Kasumi-1 (cell line): ENCODE data around the gene SFXN1.
A peak's percentile ranks its signal among the peaks of the same experiment; 100 is the strongest.

Experiments used
- DNase-seq, 2 experiments: peaks; one replicate each; lab custom pipeline; 2025; lab: John Stamatoyannopoulos, UW

Gene SFXN1

GRCh38 chr5:175466700-175467318 is 11.6 kb upstream of the SFXN1 start:
- DNase-seq = no peak

GRCh38 chr5:175467983-175468690 is 10.2 kb upstream of the SFXN1 start:
- no peak for DNase-seq

DNA sequence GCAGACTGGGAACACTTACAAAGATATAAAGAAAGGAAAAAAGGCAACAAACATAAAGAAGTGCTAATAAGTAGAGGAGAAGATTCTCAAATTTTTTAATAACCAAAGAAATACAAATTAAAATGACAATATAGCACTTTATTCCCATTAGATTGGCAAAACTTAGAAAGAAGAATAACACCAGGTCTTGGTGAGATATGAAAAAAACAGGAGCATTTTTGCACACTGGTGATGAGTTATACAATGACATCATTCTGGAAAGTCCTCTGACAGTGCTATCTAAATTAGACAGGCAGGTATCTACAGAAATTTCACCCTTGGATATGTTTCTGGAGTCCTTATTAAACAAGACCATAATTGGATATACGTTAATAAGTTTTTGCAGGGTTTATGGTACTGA is 9.5 kb upstream of the SFXN1 start:
- no peak for DNase-seq

DNA sequence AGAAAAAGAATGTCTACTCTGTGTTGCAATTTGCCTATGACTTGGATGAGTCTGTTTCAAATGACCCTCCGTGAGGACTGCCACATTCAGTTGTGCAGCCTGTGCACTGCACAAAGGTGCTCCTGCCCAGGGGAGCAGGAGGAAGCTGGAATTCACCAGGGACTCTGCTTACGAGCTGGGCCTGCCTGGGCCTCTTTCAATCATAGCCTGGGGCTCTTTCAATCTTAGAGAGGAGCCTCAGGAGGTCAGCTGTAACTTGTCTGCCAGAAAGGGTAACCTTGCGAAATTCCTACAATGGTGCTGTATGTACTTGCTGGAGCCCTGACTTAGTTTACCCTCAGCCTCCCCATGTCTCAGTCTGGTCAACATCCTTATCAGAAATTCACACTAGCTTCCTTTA is 8.4 kb upstream of the SFXN1 start:
- no peak for DNase-seq

GRCh38 chr5:175470781-175471180 is 7.6 kb upstream of the SFXN1 start:
- no peak for DNase-seq

DNA sequence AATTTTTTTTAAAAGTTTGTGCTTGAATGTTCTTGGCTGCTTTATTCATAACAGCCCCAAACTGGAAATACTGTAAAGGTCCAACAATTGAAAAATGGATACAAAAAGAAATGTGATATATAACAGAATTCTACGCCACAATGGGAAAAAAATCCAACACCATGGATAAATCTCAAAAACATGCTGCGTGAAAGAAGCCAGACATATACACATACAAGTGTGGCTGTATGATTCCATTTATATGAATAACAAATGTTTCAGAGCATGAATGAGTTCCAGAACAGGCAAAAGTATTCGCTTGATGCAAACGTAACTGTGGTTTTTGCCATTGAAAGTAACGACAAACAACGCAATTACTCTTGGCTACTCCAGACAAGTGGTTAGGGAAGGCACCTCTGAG is 7.2 kb upstream of the SFXN1 start:
- DNase-seq = no peak

- DNase-seq = no peak
These were observed 6.7 kb upstream of the SFXN1 start for GRCh38 chr5:175471628-175472027.

GRCh38 chr5:175472378-175472777 is 6.0 kb upstream of the SFXN1 start:
- no peak for DNase-seq

- DNase-seq = no peak
These were observed 3.1 kb upstream of the SFXN1 start for GRCh38 chr5:175475248-175475647.

DNA sequence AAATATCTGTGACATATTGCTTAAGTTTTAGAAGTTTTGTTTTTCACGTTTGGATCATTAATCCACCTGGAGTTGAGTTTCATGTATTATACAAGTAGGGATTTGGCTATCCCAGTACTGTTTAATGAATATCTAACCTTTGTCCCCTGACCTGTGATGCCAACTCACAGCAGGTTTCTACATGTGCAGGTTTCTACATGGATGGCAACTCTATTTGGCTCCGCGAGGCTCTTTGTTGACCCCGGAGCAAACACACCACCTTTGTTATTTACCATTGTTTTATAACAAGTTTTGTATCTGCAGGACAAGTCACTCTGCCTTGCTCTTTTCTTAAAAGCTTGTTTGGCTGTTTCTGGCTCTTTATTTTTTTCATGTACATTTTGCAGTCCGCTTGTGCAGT is 920 bp upstream of the SFXN1 start:
- DNase-seq = no peak

DNA sequence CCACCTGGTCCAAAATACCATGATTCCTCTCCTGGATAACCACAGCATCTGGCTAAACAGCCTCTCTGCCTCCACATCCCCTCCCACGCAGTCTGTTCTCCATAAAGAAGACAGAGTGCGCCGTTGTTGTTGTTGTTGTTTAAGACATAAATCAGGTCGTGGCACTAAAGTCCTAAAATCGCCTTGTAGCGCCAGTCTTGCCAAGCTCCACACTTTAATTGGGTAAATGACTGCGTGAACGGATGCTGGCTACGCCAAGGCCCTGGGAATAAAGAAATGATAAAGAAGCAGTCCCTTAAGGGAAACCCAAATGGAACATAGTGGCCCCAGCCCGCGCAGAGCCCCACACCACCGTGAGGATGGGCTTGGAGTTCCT is 364 bp upstream of the SFXN1 start:
- DNase-seq = no peak

DNA sequence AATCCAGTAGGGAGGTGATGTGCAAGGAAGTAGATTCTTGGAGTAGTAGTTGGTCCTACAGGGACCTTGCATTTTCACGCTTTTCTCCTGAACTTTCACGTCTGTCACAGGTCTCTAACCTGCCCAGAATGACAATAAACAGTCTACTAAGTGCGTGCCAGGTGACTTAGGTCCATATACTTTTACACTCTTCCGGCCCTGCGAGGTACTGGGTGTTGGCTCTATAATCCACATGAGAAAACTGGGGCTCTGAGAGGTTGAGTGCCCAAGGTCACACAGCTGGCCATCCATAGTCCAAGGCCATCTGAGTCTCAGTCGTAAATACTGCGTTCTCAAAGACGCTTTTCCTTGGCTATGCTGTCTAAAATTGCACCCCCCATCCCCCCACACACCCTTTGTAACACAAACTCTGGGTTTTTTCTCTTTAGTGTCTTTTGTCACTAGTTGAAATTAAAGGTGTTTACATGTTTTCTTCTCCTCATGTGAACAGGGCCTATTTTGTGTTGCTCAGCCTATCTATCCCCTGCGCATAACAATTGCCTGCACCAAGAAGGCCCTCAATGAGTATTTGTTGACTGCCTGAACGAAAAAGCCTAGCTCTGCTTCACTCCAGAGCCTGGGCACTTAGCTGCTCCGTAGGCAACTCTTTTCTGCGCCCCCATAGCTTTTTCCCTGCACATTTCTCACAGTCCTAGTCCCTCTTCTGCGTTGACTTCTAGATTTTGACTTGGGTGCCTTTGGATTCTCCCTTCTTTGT is 943 bp downstream of the SFXN1 start:
- DNase-seq = no peak

GRCh38 chr5:175483337-175483736 is 5.0 kb downstream of the SFXN1 start:
- no peak for DNase-seq

DNA sequence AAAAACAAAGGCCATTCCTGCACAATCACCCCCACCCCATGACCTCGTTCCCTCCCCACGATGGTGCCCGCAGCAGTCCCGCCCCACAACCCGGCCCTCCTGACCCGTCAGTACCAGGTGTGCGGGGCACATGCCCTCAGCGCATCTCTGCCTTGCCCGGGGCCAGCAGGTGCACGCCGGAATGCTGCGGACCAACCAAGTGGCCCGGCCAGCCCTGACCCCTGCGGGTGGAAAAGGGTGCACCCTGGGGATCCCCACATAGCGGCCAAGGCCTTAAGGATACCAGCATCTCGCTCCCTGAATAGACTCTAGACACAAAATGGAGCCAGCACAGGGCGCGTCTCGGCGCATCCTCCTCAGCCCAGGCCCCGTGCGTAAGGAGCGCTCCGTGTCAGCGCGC is 6.0 kb downstream of the SFXN1 start:
- DNase-seq = no peak

- no peak for DNase-seq
These were observed 6.5 kb downstream of the SFXN1 start for GRCh38 chr5:175484829-175485228.

GRCh38 chr5:175485631-175486030 is 7.3 kb downstream of the SFXN1 start:
- DNase-seq = no peak

DNA sequence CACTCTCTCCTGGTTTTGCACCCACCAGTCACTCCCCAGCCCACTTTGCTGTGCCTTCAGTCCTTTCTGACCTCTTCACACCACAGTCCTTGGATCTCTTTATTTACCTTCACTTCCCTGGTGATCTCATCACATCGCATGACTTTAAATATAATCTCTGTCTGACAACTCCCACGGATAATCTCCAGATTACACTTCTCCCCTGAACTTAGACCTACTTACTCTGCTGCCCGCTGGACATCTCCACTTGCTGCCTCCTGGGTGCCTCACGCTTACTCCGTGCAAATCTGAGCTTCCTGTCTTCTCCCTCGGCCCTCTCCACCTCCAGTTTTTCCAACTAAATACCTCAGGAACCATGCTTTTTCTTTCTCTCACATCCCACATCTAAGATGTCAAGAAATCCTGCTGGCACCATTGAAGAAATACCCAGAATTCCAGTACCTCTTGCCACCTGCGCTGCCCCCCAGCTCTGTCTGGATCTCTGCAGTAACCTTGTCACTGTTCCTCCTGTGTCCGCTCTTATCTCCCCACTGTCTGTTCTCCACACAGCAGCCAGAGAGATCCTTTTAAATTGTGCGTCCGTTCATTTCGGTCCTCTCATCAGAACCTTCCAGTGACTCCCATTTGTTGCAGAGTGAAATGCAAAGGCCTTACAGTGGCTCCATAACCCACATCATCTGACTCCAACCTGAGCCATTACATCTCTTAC is 9.3 kb downstream of the SFXN1 start:
- no peak for DNase-seq

DNA sequence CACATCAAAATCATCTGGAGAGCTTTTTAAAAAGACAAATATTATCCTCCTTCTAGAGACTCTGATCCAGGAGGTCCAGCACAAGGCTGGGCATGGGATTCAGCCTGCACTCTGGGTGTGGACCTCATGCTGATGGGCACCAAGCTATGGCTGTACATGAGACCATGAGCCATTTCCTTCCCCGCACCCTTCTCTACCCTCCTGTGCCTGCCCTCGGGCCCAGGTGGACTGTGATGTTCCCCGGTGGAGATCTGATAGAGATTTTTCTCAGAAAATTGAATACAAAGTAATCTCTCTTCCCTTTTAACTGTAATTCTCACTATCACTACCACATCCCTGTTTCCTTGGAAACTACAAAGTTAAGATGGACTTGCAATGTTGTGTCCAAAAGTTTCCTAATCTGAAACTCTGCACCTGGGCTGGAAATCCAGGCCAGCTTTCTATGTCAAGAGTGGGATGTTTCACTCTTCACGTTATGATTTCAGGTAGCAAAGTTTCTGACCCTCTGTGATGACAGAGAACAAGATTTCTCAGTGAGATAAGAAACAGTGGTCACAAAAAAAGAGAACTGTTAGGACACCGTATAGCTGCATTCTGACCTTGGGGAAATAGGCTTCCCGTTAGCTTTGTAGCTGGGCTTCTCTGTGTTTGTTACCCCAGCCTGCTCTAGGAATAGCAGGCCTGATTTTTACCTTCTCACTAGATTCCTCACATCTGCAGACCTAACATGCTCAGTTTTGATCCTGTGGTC is 11.5 kb downstream of the SFXN1 start:
- DNase-seq = peak in 1 of 2 experiments; percentile 2

DNA sequence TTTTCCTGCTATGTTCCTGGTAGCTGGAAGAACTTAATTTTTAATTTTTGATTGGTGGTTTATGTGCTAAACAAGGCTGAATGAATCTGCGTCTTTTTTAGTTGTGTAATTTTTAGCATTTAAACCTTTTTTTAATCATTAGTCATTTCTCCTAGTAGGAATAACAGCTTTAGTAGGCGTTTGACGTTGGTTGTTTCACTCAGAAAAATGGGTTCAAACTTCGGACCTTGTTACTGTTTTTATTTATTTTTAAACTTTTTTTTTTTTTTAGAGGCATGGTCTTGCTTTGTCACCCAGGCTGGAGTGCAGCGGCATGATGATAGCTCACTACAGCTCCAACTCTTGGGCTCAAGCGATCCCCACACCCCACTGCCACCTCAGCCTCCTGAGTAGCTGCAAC is 12.9 kb downstream of the SFXN1 start:
- DNase-seq = no peak

- DNase-seq = no peak
These were observed 14.9 kb downstream of the SFXN1 start for GRCh38 chr5:175493260-175493659.

DNA sequence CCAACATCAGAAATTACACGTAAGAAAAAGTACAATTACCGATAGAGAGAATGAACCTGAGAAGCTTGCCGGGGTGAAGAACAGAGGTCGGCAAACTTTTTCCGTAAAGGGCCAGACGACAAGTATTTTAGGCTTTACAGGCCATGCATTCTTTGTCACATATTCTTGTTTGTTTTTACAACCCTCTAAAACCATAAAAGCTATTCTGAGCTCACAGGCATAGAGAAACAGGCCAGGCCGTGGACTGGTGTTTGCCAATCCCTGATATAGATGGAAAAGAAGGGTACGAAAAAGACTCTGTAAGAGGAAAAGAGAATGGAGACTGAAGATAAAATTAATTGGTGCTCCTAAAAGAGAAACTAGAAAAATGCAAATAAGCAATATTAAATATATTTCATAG is 15.4 kb downstream of the SFXN1 start:
- no peak for DNase-seq
